WTC11 (cell line): Measurements from ENCODE around the gene COL18A1. TPM values are rescaled to one million over a fixed set of nuclear protein-coding genes. Genes with fewer than 3 reads are reported as not detected.

Experiments
- ATAC-seq: fragments of 200-7000 bp; cut with Tn5 transposase; 2 replicates; pipeline ENCODE4 v1.10.0; 2021; ENCODE audit warnings: mild to moderate bottlenecking, moderate library complexity
- CTCF ChIA-PET: fragments of 300-600 bp; sonication (Branson Sonifier 250); formaldehyde crosslinking; loops from one replicate; lab custom pipeline; 2021; ENCODE audit warnings: antibody characterized with exemption; lab: Charles Lee
- POLR2A ChIA-PET: fragments of 350-600 bp; sonication (Branson Sonifier 250); formaldehyde crosslinking; loops from one replicate; lab custom pipeline; 2021; ENCODE audit warnings: antibody characterized with exemption; lab: Charles Lee
- DNase-seq: peaks from one replicate; pipeline ENCODE4 v3.0.0; 2021; ENCODE audit warnings: low spot score
- H3K27ac Mint-ChIP-seq: 2 replicates; pipeline ENCODE4 v1.8.0; 2021; ENCODE audit warnings: mixed read lengths
- H3K27me3 Mint-ChIP-seq: 2 replicates; pipeline ENCODE4 v1.8.0; 2021; ENCODE audit warnings: low read depth, mild to moderate bottlenecking, moderate library complexity, mixed read lengths
- H3K36me3 Mint-ChIP-seq: 2 replicates; pipeline ENCODE4 v1.8.0; 2021; ENCODE audit warnings: mixed read lengths
- H3K4me1 Mint-ChIP-seq: 2 replicates; pipeline ENCODE4 v1.8.0; 2022; ENCODE audit warnings: mixed read lengths
- H3K4me3 Mint-ChIP-seq: 2 replicates; pipeline ENCODE4 v1.8.0; 2021; ENCODE audit warnings: mild to moderate bottlenecking, moderate library complexity, mixed read lengths
- H3K9me3 Mint-ChIP-seq: 2 replicates; pipeline ENCODE4 v1.8.0; 2021; ENCODE audit warnings: mixed read lengths
- ATF1 ChIP-seq: sonication (generic); formaldehyde crosslinking; IDR thresholded peaks from 2 replicates; pipeline ENCODE4 v1.8.1; 2023; ENCODE audit warnings: mild to moderate bottlenecking, moderate library complexity, missing genetic modification reagents
- JUN ChIP-seq: sonication (generic); formaldehyde crosslinking; IDR thresholded peaks from 2 replicates; pipeline ENCODE4 v1.8.0; 2023; ENCODE audit warnings: mild to moderate bottlenecking, missing genetic modification reagents
- MYBL2 ChIP-seq: sonication (generic); formaldehyde crosslinking; IDR thresholded peaks from 2 replicates; pipeline ENCODE4 v1.8.1; 2023; ENCODE audit warnings: mild to moderate bottlenecking, moderate library complexity, missing genetic modification reagents
- SP1 ChIP-seq: sonication (generic); formaldehyde crosslinking; conservative IDR thresholded peaks from 2 replicates; pipeline ENCODE4 v1.8.1; 2022; ENCODE audit warnings: missing genetic modification reagents
- USF1 ChIP-seq: sonication (generic); formaldehyde crosslinking; IDR thresholded peaks from 2 replicates; pipeline ENCODE4 v1.8.0; 2022; ENCODE audit warnings: mild to moderate bottlenecking, missing genetic modification reagents
- ZNF138 ChIP-seq: sonication (generic); formaldehyde crosslinking; conservative IDR thresholded peaks from 2 replicates; pipeline ENCODE4 v1.8.1; 2022; ENCODE audit warnings: mild to moderate bottlenecking, moderate library complexity, missing genetic modification reagents
- ZNF281 ChIP-seq: sonication (generic); formaldehyde crosslinking; IDR thresholded peaks from 2 replicates; pipeline ENCODE4 v1.8.0; 2023; ENCODE audit warnings: mild to moderate bottlenecking, missing genetic modification reagents
- ZNF423 ChIP-seq: fragments of 250-450 bp; sonication (Bioruptor Pico); IDR thresholded peaks from 2 replicates; pipeline ENCODE4 v2.1.2; 2022; ENCODE audit warnings: mild to moderate bottlenecking, moderate library complexity
- total RNA-seq: library from RNA; stranded (reverse); gene quantifications from 3 replicates; pipeline ENCODE4 v1.2.3, GENCODE V29; 2021
- TF ChIP-seq, protein P1 (sequence below): sonication (generic); formaldehyde crosslinking; IDR thresholded peaks from 2 replicates; pipeline ENCODE4 v1.8.0; 2023; ENCODE audit warnings: missing genetic modification reagents, mild to moderate bottlenecking, borderline replicate concordance
- TF ChIP-seq, protein P2 (sequence below): sonication (generic); formaldehyde crosslinking; IDR thresholded peaks from 2 replicates; pipeline ENCODE4 v1.8.0; 2022; ENCODE audit warnings: mild to moderate bottlenecking, missing genetic modification reagents

Gene COL18A1
- total RNA-seq, 1 experiment from 2014 or later, result 231 TPM

- TF ChIP-seq ZNF281 (CRISPR knock-in tag), result no peak
Observed at GRCh38 chr21:45481977-45482898, 77.3 kb downstream of the COL18A1 start (continued).

- peaks cover 12% of the 10 kb centered on the region for H3K9me3 Mint-ChIP-seq
Observed at GRCh38 chr21:45482899-45483821, 78.2 kb downstream of the COL18A1 start.

More at GRCh38 chr21:45482899-45483821, 78.2 kb downstream of the COL18A1 start:
- peaks cover 14% of the 10 kb centered on the region for H3K4me1 Mint-ChIP-seq
- ATAC-seq, result no peak
- H3K36me3 Mint-ChIP-seq, result peaks cover 31% of the 10 kb centered on the region
- DNase-seq, result no peak
- H3K27me3 Mint-ChIP-seq, result no peaks in the 10 kb centered on the region
- no peak overlapping the region for H3K4me3 Mint-ChIP-seq
- CTCF ChIA-PET, result no interaction called here
- POLR2A ChIA-PET, result no interaction called here
- TF ChIP-seq MYBL2 (no peak), JUN (CRISPR knock-in tag) (no peak), ZNF423 (CRISPR knock-in tag) (no peak), SP1 (CRISPR knock-in tag) (no peak), USF1 (no peak), ZNF138 (no peak), ATF1 (no peak)
- TF ChIP-seq, protein P1, sequence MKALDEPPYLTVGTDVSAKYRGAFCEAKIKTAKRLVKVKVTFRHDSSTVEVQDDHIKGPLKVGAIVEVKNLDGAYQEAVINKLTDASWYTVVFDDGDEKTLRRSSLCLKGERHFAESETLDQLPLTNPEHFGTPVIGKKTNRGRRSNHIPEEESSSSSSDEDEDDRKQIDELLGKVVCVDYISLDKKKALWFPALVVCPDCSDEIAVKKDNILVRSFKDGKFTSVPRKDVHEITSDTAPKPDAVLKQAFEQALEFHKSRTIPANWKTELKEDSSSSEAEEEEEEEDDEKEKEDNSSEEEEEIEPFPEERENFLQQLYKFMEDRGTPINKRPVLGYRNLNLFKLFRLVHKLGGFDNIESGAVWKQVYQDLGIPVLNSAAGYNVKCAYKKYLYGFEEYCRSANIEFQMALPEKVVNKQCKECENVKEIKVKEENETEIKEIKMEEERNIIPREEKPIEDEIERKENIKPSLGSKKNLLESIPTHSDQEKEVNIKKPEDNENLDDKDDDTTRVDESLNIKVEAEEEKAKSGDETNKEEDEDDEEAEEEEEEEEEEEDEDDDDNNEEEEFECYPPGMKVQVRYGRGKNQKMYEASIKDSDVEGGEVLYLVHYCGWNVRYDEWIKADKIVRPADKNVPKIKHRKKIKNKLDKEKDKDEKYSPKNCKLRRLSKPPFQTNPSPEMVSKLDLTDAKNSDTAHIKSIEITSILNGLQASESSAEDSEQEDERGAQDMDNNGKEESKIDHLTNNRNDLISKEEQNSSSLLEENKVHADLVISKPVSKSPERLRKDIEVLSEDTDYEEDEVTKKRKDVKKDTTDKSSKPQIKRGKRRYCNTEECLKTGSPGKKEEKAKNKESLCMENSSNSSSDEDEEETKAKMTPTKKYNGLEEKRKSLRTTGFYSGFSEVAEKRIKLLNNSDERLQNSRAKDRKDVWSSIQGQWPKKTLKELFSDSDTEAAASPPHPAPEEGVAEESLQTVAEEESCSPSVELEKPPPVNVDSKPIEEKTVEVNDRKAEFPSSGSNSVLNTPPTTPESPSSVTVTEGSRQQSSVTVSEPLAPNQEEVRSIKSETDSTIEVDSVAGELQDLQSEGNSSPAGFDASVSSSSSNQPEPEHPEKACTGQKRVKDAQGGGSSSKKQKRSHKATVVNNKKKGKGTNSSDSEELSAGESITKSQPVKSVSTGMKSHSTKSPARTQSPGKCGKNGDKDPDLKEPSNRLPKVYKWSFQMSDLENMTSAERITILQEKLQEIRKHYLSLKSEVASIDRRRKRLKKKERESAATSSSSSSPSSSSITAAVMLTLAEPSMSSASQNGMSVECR (CRISPR knock-in tag), result no peak
- TF ChIP-seq, protein P2, sequence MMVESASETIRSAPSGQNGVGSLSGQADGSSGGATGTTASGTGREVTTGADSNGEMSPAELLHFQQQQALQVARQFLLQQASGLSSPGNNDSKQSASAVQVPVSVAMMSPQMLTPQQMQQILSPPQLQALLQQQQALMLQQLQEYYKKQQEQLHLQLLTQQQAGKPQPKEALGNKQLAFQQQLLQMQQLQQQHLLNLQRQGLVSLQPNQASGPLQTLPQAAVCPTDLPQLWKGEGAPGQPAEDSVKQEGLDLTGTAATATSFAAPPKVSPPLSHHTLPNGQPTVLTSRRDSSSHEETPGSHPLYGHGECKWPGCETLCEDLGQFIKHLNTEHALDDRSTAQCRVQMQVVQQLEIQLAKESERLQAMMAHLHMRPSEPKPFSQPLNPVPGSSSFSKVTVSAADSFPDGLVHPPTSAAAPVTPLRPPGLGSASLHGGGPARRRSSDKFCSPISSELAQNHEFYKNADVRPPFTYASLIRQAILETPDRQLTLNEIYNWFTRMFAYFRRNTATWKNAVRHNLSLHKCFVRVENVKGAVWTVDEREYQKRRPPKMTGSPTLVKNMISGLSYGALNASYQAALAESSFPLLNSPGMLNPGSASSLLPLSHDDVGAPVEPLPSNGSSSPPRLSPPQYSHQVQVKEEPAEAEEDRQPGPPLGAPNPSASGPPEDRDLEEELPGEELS, result no peak
- H3K27ac Mint-ChIP-seq, result no peak overlapping the region
